ENCODE data around the gene POLA2. TPM values are rescaled to one million over a fixed set of nuclear protein-coding genes. Genes with fewer than 3 reads are reported as not detected.

Gene POLA2
- total and polyA plus RNA-seq, 9 of the 15 experiments (the other 6 are each of a cell fraction or from before 2014, with no cell fraction given), result 2.7 to 134 (median 44.4) TPM

GRCh38 chr11:65291613-65292012 lies 29.9 kb downstream of the POLA2 start (continued):
- no peak for TF ChIP-seq PTTG1 (tag; IDR thresholded peaks at IDR 0.05; ENCODE audit: low read depth)
- peak; percentile 87 for TF ChIP-seq MAFK (IDR thresholded peaks at IDR 0.05; ENCODE audit: low read length)

- BruUV-seq (replicated peaks), result no TSS peak
- no peak for TF ChIP-seq ZNF79 (CRISPR knock-in tag; IDR thresholded peaks at IDR 0.05; ENCODE audit: low read depth)
- no peak for TF ChIP-seq NR4A1 (CRISPR knock-in tag; IDR thresholded peaks at IDR 0.05)
- TF ChIP-seq NR4A1 (tag; IDR thresholded peaks at IDR 0.05), result no peak
- TF ChIP-seq NCOA2 (IDR thresholded peaks at IDR 0.05; ENCODE audit: partially characterized antibody in 2 of 2), result no peak
- no peak for TF ChIP-seq JUND (IDR thresholded peaks at IDR 0.05; ENCODE audit: borderline replicate concordance, low read depth, low read length)
- no peak for TF ChIP-seq JUND (tag; IDR thresholded peaks at IDR 0.05; ENCODE audit: borderline replicate concordance, low read depth, low read length)
- TF ChIP-seq ZNF740 (CRISPR knock-in tag; IDR thresholded peaks at IDR 0.05), result no peak
- no peak for TF ChIP-seq ZNF740 (tag; IDR thresholded peaks at IDR 0.05)
- TF ChIP-seq CGGBP1 (CRISPR knock-in tag; IDR thresholded peaks at IDR 0.05), result no peak
- TF ChIP-seq ZKSCAN1 (IDR thresholded peaks at IDR 0.05; ENCODE audit: low read depth, low read length), result no peak
- no peak for TF ChIP-seq ZNF785 (CRISPR knock-in tag; IDR thresholded peaks at IDR 0.05)
- no peak for TF ChIP-seq ZNF12 (CRISPR knock-in tag; IDR thresholded peaks at IDR 0.05)
- TF ChIP-seq HEY1 (CRISPR knock-in tag; IDR thresholded peaks at IDR 0.05; ENCODE audit: borderline replicate concordance), result no peak
- TF ChIP-seq ZNF436 (CRISPR knock-in tag; IDR thresholded peaks at IDR 0.05), result no peak
Observed at GRCh38 chr11:65292890-65293289, 31.1 kb downstream of the POLA2 start.

More at GRCh38 chr11:65292890-65293289, 31.1 kb downstream of the POLA2 start:
- no peak for DNase-seq (ENCODE audit: extremely low read depth in 1 of 4, low spot score in 3 of 4)
- Histone ChIP-seq H3K9me3 (replicated peaks; ENCODE audit: control insufficient read depth, insufficient read depth, low read depth, low read length) (no peaks in the 10 kb centered on the region), H3K27ac (ENCODE audit: extremely low read depth, low read depth, low read length) (no peak overlapping the region), H3K9ac (ENCODE audit: insufficient read depth in 1 of 2, low read depth in 2 of 2, low read length in 2 of 2) (no peak overlapping the region), H3K4me2 (ENCODE audit: insufficient read depth, low read length) (no peak overlapping the region), H3K27me3 (ENCODE audit: control insufficient read depth in 2 of 2, insufficient read depth in 2 of 2, low read length in 2 of 2) (no peaks in the 10 kb centered on the region), H3K9me1 (ENCODE audit: control insufficient read depth, insufficient read depth, low read length) (no peaks in the 10 kb centered on the region), H4K20me1 (replicated peaks; ENCODE audit: control insufficient read depth, insufficient read depth, low read length) (no peaks in the 10 kb centered on the region), H3K4me3 (no peak overlapping the region), H2AFZ (ENCODE audit: low read depth, low read length) (no peak overlapping the region), H3K36me3 (ENCODE audit: control insufficient read depth, insufficient read depth, low read length) (peaks cover 94% of the 10 kb centered on the region), H3K79me2 (ENCODE audit: control insufficient read depth, insufficient read depth, low read length) (no peaks in the 10 kb centered on the region), H3K4me1 (replicated peaks in 1 of 2; ENCODE audit: control insufficient read depth in 2 of 2, insufficient read depth in 2 of 2, low read length in 2 of 2) (peaks cover 2 to 20% of the 10 kb centered on the region in 2 experiments; a peak in 4 of 5 replicates)
- intact Hi-C loops (cut with micrococcal nuclease), result no loop called here
- in situ Hi-C loops (cut with MboI), result no loop called here
- no peak for FAIRE-seq
- 81% methylated on average over 5 of the region's 5 CpGs for WGBS (ENCODE audit: insufficient coverage, low coverage, missing lambda C conversion rate)
- ChIA-PET CTCF (ENCODE audit: low intra/inter-chr PET ratio) (no interaction called here), POLR2A (interaction anchor here (0.8 to 1.5 kb wide), 2 partner anchors 207 to 210 kb away, joined by 3 to 4 read pairs; no protein-coding TSS in a partner anchor)
- ATAC-seq, result no peak
